ENCODE measurements around the gene TTLL11.

DNA sequence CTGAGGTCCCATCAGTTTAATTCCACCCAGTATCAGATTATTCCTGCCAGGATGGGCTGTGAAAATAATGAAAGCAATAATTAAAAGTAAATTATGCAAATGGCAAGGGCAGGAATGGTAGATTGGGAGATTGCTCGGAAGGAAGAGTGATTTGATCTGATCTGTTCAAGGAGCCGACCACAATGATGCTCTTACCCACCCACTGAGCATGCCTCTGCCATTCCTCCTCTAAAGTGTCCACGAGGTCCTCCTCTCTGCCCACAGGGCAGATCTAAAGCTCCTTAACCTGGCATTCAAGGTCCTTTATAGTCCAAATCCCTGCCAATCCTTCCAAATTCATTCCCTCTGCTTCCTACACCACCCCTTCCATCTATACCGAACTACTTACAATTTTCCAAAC is 147.8 kb downstream of the TTLL11 start:
- TF ChIP-seq RAD21 (IDR thresholded peaks at IDR 0.05; ENCODE audit: low read depth) (no peak), EP300 (IDR thresholded peaks at IDR 0.05; ENCODE audit: borderline replicate concordance) (no peak), TEAD4 (IDR thresholded peaks at IDR 0.05) (no peak), CREB1 (IDR thresholded peaks at IDR 0.05; ENCODE audit: low read depth) (no peak), USF1 (IDR thresholded peaks at IDR 0.05) (no peak), TCF12 (IDR thresholded peaks at IDR 0.05; ENCODE audit: low read depth) (no peak), TAF1 (IDR thresholded peaks at IDR 0.05; ENCODE audit: low read depth) (no peak), ZBTB7A (IDR thresholded peaks at IDR 0.05; ENCODE audit: low read depth) (no peak), NFIC (IDR thresholded peaks at IDR 0.05) (no peak), MAX (IDR thresholded peaks at IDR 0.05) (no peak)

Measured in Ishikawa (cell line).